ENCODE results near the gene ERCC4.

The ERCC4 gene

GRCh38 chr16:13950821-13951547 is 31.0 kb downstream of the ERCC4 start:
- DNase-seq, result no peak

- no peak for DNase-seq
These were observed 31.7 kb downstream of the ERCC4 start for GRCh38 chr16:13951611-13952010.

DNA sequence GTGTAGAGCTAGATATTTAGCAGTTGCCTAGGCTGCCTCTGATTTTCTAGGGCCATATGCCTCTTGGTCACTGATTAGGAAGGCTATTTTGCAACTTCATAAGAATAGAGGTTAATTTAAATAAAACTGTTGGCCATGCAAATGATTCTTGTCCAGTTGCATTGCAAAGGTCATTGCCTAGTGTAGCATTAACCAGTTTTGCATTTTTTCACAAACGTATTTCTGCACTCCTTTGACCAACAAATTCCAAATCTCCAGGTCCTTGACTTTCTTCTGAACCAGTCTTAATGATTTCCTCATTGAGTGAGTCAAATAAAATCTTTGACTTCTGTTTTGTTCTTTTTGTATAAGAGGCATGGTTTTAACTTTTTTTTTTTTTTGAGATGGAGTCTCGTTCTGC is 33.5 kb downstream of the ERCC4 start:
- no peak for DNase-seq

- DNase-seq, result peak in 1 of 5 donors; percentile 55
These were observed 36.8 kb downstream of the ERCC4 start for GRCh38 chr16:13956635-13957196.

- DNase-seq, result peak in 1 of 5 donors; percentile 30
These were observed 37.5 kb downstream of the ERCC4 start for GRCh38 chr16:13957197-13958078.

DNA sequence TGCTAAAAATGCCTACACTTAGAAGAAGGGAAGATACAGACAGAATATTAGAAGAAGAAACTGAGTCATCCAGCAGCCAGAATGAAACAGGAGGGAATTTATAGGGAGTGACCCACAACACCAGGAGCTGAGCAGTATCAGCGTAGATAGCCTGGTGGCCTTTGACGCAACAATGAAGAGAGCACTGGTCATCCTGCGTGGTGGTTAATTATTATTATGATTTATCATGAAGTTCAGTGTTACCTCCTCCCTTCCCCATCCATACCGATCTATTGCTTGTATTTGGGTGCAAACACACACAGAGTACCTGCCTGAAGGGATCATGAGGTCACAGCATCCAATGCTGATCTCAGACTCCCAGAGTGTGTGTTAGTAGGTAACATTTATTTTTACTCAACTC is 38.5 kb downstream of the ERCC4 start:
- DNase-seq, result no peak

- DNase-seq, result no peak
These were observed 39.7 kb downstream of the ERCC4 start for GRCh38 chr16:13959626-13960025.

DNA sequence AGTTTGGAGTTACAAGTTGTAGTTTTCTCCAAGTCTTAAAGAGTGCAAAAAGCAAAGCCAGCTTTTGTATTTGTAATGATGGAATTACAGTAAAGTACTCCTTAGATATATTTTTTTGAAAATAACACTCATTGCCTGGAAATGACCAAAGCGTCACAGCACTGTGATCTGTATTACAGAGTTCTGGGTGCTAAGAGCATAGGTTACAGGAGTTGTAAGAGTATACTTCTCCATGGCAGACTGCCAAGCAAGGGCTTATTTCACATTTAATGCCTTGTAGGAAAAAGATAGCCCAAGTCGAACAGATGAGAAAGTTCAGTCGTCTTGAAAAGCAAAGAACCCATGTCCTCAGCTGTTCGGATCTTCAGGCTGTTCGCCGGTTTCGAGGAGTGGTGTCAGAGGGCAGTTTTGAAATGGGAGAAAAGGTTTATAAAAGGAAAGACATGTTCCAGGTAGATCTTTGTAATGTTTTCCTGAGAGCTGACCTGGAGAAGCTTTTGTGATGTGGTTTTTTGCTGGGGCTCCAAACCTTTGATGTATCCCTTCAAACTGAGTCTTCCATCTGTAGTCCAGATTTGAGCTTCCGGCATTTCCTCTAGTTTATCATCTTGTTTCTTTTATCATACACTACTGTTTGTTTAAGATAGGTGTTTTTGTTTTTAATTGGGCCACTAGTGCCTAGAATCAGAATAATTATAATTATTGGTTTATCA is 41.3 kb downstream of the ERCC4 start:
- DNase-seq, result no peak

GRCh38 chr16:13962232-13962631 is 42.3 kb downstream of the ERCC4 start:
- DNase-seq, result no peak

GRCh38 chr16:13968835-13969234 is 48.9 kb downstream of the ERCC4 start:
- DNase-seq, result no peak

- no peak for DNase-seq
These were observed 49.8 kb downstream of the ERCC4 start for GRCh38 chr16:13969711-13970110.

- peak in 1 of 5 donors; percentile 37 for DNase-seq
These were observed 50.9 kb downstream of the ERCC4 start for GRCh38 chr16:13970708-13971422.

DNA sequence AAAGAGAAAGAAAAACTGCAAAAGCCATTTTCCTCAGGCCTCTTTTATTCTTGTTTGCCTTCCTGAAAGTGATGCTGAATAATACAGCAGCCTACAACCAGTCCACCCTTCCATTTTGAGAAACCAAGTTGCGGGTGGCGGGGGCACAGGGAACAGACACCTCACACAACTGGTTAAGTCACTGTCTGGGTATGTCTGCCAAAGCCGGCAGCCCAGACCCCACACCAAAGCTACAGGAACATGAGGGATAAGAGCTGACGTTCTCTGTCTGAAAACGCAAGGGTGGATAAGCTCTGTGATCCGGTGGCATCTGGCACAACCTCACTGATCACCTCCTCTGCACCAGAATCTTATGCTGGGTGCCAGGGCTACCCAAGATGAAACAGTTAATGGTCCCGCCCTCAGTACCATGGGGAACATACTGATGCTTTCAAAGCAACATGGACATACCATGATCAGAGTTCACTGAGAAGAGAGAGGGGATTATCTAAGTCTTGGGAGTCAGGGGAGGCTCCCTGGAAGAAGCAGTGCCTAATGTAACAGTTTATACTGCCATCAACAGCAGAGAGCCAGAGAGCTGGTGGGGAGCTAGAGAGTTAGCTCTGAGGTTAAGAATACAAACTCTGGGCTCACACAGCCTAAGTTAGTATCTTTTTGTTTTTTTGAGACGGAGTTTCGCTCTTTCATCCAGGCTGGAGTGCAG is 53.5 kb downstream of the ERCC4 start:
- no peak for DNase-seq

GRCh38 chr16:13977177-13977576 is 57.2 kb downstream of the ERCC4 start:
- DNase-seq, result no peak

- DNase-seq, result no peak
These were observed 62.5 kb downstream of the ERCC4 start for GRCh38 chr16:13982451-13982850.

- DNase-seq, result no peak
These were observed 63.7 kb downstream of the ERCC4 start for GRCh38 chr16:13983625-13984024.

DNA sequence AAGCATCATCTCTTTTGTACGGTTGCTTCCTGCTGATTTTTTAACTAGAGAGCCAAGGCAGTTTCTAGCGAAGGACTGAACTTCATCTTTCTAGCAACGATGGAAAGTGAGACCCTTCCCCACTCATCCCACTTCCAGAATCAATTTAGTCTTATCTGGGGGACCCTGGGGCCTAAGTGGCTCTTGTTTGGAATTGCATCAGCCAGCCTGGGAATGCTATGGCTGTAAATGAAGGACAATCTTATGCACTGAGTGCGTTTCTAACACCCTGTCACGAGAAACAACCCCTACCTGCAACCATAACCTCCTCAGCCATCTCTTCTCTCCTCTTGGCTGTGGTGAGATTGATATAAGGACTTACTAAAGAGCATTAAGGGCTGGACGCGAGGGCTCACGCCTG is 64.8 kb downstream of the ERCC4 start:
- no peak for DNase-seq

GRCh38 chr16:13988038-13988437 is 68.1 kb downstream of the ERCC4 start:
- no peak for DNase-seq

DNA sequence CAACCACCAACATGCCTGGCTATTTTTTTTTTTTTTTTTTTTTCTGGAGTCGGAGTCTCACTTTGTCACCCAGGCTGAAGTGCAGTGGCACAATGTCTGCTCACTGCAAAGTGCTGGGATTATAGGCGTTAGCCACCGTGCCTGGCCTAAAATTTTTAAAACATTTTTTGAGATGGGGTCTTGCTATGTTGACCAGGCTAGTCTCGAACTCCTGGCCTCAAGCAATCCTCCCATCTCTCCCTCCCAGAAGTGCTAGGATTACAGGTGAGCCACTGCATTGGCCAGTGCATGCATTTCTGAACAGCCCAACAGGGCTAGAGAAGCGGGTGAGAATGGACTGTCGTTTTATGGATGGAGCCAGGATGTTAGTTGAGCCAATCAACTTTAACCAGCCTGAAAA is 72.4 kb downstream of the ERCC4 start:
- no peak for DNase-seq

GRCh38 chr16:13992976-13993375 is 73.0 kb downstream of the ERCC4 start:
- no peak for DNase-seq

DNA sequence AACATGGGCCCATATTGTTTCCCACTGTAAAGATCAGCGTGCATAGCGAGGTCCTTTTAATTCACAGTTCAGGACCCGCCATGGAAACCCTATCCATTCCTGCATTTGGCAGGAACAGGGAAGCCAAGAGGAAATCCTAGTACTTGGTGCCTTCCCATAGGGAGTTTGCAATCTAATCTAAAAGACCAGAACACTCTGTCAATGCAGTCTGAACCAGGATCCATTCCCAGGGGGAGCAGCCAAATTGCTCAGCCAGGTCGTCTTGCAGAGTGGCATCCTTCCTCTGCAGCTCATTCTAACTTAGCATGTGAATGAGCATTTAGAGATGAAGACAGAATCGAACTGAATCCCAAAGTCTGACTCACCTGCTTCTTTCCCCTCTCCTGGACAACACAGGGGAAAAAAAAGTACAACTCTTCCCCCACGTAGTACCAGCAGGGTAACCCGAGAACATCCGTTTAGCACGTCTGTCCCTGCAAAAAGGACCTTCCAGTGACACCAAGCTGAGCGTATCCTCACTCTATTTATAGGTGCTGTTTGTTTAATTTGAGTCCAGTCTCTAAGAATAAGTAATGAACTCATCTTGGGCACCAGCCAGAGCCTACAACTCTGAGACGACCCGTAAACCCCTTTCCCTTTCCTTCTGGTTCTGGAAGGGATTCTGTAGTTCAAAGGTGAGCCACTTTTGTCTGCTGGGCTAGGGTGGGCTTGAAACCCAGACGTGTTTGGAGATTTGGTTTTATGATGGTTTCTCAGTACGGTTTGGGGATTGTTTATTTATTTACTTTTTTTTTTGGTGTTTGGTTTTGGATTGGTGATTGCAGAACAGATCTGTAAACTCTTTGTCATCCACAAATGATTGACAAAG is 74.5 kb downstream of the ERCC4 start:
- no peak for DNase-seq
